GM18499 (cell line): ENCODE data around the gene MTIF3.

Source experiments
- ATAC-seq: cut with Tn5 transposase; IDR thresholded peaks from one replicate; pipeline ENCODE4 v1.9.1; 2021; ENCODE audit warnings: moderate number of reproducible peaks; ENCODE audit not compliant: insufficient read depth, unreplicated experiment

MTIF3 gene

DNA sequence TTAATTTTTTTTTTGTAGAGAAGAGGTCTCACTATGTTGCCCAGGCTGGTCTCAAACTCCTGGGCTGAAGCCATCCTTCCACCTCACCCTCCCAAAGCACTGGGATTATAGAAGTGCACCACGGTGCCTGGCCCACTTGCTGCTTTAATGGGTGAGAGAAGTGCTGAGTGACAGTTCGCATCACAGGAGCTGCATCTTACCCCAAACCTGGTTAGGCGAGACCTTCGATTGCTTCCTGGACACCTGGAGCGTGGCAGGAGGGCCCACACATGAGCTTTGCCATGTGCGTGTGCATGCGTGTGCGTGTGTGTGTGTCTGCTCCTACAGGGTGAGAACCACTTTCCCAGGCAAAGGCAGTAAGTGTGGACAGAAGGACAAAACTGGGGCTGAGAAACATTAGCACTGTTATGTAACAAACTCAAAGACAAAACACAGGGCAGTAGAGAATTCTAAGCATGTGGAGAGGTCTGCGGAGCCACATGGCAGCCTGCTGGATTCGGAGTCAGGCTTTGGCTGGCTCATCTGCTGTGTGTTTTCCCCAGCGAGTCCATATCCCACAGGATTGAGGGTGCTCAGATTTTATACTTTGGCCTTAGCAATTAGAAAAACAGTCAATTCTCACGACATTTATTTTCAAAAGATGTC is 11.7 kb upstream of the MTIF3 start:
- no peak for ATAC-seq

DNA sequence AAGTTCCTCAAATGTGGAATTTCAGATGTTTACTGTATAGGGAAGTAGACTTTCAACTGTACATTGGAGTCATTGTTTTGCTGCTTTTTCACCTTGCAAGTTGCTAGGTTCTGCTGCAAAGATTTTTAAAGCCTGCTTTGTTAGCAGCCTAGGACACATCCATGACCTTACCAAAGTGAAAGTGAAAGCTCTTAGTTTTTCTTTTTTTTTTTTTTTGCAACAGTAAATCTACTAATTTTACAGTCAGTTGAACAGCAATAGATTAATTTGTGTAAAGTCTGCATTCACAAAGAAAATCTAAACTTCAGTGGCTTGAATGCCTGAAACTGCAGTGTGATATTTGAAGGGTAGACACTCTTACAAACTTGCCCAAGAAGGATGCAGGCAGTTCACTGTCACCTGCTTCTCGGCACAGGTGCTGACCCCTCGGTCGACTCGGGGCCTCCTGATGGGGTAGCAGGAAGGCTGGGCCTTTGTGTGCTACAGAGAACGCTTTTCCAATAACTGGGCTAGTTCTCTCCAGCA is 5.0 kb upstream of the MTIF3 start:
- no peak for ATAC-seq

DNA sequence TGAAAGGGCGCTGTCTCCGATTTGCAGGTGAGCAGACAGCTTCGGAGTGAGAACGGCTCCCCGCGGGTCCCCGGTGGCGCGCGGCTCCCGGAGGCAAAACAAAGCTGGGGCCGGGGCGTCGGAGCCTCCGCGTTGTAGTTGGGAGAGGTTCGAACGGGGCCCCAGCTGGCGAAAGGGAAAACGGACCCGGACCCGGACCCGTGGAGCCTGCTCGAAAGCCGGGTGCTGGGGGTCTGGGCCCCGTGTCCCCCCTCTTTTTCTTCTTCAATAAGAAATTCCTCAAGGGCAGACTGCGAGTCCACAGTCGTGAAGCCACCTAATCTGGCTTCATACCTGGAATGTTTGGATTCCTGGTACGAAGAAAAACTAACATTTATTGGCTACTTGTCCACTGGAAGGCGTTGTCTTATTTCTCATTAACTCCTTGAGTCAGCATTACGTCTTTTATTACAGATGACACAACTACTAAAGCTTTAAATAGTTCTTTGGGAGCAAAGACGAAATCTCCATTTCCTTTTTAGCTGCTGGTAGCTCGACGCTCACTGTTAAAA is 632 bp upstream of the MTIF3 start:
- ATAC-seq, result no peak

DNA sequence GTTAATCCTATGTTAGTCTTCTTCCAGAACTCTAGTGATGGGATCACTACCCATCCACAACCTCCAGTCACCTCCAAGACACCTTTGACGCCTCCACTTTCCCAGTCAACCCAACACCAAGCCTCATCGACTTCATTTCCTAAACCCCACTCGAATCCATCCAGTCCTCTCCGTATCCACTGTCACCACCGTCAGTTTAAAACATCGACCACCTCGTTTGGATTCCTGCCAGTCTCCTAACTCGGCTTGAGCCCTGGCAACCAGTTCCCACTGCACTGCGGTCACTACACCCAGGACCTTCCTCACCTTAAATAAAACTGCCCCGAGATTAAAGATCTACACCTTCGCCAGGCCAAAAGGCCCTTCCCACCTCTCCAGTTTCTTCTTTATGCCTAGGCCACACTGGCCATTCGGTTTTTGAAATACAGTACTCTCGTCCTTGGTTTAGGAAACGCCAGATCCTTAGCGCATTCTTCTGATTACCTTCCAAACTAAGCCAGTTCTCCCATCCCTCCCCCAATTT is 1.2 kb downstream of the MTIF3 start:
- ATAC-seq, result no peak

DNA sequence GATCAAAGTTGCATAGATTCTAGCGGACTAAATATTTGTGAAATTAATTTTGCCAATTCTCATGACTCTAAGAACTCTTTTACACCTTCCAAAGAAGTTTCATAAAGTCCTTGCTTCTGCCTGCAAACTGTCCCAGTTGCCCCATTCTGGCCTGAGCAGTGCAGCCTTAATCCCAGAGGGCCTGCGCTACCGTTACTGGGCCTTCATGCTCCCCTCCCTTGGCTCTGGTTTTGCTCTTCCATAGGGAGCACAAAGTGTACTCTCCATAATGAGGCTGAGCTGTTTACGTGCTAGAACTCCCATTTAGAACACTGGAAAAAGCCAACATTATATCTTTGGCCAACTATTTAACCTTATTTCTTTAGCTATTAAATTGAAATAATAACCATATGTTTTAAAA is 2.1 kb downstream of the MTIF3 start:
- ATAC-seq, result no peak

DNA sequence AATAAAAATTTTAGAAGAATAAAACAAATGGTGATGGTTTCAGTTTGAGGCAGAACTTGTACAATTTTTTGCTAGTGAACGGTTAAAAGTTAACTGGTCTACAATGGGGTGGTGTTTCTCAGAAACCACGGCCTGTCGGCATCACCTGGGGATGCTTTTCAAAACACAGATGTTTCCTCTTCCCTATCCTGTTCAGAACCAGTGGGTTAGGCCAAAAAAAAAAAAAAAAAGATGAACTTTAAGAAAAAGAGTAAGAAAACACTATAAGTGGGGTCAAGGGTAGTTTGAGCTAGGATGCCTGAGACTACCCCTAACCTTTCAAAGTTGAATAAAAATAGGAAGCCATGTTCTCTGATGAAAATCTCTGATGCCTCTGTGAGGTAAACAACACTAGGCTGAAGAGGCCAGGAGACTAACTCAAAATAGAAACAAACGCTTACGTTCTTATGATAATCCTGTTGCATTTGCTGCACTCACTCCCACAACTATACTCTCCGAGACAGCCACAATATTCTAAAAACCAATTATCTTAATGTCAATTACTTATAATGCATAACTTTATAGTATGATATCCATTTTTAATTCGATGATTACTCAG is 3.3 kb downstream of the MTIF3 start:
- ATAC-seq, result no peak

DNA sequence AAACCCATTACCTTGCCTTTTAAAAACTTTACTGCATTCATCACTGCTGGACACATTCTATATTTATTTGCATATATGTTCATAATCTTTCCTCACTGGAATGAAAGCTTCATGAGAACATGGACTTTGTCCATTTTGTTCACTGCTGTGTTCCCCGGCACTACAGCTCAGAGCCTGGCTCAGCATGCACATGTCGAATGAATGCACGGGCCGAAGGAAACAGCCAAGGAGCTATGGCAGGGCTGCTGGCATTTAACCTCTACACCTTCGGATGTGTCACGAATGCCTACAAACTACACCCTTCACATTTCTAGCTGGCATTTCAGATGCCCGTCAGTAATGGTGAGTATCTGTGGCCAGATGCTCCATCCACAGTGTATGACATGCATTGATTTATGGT is 7.6 kb downstream of the MTIF3 start:
- ATAC-seq, result no peak

DNA sequence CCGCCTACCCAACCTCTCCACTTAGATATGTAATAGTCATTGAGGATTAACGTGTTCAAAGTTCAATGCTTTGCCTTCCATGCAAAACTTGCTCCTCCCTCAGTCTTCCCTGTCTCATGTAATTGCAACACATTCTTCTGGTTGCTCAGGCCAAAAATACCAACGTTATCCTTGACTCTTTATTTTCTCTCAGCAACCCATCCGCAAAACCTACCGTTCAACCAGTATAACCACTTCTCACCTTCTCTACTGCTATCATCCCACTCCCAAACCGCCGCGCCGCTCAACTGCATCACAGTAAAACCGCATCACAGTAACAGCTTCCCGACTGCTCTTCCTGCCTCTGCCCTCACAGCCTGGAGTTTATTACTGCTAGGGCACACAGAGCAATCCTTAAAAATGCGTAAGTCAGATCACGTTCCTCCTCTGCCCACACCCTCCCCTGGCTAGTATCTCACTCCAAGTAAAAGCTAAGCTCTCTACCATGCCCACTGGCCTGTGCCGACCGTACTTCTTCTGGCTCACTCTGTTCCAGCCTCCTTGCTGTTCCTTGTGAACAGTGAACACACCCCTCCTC is 8.2 kb downstream of the MTIF3 start:
- no peak for ATAC-seq

DNA sequence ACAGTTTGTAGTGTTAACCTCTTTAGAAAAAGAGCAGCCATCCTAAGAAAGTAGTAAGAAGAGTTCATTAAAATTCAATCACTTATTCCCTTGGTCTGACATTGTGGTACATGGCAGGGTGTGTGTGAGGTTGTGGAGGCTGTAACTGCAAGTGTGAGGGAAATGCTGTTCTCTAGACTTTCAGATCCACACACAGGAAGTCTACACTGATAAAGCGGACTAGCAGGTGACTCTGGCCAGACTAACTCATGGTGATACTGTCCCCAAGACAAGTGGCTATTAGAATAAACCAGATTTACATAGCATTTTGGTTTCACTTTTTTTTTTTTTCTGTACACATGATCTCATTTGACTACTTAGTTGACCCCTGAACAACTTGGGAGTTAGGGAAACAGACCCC is 10.0 kb downstream of the MTIF3 start:
- no peak for ATAC-seq

DNA sequence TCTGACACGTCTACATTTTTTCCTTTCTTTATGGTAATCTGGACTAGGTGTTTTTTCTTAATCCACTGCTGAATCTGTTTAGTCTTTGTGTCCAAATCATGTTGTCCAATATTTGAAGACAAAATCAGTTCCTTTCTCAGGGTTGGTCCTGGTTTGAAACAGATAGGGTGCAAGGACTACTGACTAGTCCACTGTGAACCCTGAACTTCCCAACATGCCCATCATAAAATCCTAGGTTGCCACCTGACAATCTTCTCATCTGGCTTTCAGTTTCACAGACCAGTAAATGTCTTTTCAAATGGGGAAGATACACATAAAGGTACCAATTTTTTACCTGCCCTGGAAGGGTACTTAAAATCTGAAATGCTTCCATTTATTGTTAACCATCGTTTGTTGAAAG is 13.2 kb downstream of the MTIF3 start:
- ATAC-seq, result no peak

DNA sequence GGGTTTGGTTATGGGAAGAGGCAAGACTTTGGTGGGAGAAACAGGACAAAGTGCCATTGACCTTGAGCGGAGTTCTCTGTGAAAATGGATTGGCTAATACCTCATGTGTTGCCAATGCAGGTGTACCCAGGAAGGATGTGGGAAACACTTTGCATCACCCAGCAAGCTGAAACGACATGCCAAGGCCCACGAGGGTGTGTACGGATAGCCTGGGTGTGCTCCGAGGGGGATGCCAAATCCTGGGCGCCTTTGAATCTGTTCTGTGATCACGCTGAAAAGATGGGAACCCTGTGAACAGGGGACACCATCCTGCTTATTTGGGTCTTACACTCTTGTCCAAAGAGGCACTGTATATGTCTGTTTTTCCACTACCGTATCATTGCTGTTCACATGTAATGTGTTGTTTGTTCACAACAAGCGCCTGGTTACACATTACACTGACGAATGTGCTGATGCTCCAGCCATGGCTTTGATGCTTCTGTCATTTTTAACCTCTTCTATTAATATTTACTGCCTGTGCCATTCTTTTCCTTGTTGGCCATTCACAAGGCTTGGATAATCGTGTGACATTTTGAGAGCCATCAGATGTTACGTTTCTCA is 17.7 kb downstream of the MTIF3 start:
- ATAC-seq, result no peak

DNA sequence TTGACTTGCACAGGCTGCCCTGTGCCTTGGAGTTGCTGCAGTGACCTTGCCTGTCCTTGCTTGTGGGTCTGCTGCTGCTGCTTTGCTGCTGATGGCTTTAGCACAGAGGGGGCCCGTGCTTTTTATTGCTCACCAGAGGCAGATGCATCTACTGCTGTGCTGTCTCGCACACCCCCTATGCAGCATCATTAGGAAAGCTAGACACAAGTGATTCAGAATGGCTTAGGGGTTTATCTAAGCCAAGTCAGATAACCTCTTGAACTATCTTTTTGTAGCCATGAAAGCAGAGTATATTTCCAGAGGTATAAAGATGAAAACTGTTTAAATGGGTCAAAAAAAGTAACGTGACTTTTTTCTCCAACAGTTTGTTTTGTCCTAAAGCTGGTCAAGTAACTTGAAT is 18.2 kb downstream of the MTIF3 start:
- ATAC-seq, result no peak

DNA sequence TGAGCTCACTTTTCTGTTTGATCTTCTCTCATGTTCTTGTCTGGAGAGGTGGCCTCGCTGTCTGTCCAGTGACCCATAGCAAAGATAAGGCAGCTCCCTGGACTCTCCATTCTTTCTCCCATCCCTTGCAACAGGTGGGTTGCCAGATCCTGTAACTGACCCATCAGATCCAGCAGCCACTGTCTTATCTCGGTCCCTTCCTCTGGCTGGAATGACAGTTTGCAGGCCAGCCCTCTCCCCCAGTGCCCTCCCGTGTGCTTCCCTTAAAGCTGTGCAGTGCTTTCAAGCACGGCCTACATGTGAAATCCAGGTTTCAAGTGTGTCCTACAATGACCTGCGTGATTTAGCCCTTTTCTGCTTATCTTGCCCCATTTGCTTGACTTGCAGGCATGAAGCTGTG is 22.2 kb downstream of the MTIF3 start:
- ATAC-seq, result no peak

DNA sequence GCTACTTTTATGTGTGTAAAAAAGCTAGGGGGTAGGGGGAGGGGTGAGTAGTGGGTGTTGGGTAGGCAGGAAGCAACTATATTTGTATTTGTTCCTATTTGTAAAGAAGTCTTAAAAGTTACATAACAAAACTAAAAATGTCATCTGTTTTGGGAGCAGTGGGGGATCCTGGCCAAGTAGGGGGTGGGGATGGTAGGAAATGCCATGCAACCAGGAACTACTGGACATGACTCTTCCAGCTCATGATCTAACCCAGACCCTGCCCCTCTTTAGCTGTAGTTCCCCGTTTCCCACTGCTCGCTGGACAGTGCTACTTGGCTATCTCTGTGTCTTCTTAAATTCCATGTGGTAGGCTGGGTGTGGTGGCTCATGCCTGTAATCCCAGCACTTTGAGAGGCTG is 22.7 kb downstream of the MTIF3 start:
- ATAC-seq, result no peak

DNA sequence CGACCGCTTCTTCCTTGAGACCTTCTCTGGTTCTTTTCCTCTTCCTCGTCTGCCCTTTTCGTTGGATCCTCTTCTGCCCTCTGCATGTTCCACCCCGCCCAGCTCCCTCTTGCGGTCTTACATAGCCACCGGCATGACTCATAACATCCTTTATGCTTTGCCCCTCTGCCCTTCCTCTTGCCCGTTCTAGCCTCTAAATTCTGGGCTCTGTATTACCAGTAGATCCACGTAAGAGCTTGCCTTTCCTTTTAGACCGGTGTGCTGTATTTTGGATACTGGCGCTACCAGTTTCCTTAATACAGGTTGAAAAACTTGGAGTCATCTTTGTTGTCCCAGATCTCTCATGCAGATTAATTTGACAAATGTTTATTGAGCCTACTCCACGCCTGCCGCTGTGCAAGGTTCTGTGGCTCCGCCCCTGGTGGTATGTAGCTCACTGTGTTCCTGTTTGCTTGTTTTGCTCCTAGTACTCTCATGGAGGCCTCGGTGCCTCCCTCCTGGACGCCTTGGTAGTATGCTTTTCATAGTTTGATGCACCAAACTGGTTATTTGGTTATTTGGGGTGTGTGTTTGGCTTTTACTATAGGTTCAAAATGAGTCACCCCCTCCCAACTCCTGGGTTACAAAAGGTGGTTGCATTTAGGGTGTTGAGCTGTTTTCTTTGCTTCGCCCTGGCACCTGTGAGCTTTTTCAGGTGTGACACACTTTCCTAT is 24.3 kb downstream of the MTIF3 start:
- peak; percentile 49 for ATAC-seq

DNA sequence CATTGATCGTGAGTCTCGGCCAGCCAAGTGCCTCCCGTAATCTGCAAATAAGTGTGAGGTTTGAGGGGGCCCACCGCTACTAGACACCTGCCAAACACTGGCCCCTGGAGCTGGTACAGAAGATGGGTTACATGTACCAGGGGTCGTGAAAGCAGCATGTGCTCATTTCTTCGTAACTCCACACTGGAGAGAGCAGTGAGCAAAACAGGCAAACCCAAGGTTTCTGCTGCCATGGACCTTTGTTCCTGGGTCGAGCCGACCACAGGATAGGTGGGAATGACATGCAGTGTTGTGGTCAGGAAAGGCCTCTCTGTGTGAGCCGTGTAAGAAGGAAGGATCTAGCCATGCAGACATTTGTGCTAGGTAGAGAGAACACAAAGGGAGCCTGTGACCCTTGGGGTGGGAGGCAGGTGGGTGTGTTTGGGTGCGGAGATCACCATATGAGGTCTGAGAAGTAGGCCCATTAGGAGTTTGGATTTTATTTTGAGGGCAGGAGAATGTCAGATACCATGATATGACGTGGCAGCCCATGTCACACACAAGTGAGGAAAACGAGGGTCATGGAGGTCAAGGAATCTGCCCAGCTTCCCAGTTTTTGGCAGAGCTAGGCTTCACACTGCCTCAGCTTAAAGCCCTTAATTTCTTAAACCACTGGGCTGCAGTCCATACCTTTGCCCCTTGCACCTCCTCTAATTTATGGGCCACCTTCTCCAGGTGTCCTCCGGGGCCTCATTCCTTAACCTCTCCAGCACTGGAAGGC is 25.0 kb downstream of the MTIF3 start:
- ATAC-seq, result no peak

DNA sequence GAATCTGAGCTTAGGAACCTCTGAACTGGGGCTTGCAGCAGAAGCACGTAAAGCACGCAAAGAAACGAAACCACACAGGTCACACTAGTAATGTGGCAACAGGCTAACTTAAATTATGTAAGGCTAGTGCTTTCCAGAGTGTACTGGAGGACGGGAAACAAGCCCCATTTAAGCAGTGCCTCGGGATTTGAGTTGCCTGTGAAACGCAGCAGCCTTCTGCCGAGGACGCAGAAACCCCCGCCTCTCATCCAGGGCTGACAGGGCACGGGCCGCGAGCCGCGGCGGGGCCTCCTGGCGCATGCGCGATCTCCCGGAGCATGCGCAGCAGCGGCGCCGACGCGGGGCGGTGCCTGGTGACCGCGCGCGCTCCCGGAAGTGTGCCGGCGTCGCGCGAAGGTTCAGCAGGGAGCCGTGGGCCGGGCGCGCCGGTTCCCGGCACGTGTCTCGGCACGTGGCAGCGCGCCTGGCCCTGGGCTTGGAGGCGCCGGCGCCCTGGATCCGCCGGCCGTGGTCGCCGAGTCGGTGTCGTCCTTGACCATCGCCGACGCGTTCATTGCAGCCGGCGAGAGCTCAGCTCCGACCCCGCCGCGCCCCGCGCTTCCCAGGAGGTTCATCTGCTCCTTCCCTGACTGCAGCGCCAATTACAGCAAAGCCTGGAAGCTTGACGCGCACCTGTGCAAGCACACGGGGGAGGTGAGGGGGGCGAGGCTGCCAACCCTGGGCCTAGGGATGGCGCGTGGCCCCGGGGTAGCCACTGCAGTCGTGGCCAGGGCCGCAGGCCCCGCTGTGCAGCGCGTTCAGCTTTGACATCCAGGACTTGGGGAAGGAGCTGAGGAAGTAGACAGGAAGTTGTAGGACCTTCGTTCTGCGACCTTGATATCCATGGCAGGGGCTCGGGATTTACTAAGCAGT is 25.9 kb downstream of the MTIF3 start, which contains the start of gene GTF3A:
GTF3A (plus strand) TSS at position 374 of the 912 bp plus-strand sequence.
- ATAC-seq, result no peak

DNA sequence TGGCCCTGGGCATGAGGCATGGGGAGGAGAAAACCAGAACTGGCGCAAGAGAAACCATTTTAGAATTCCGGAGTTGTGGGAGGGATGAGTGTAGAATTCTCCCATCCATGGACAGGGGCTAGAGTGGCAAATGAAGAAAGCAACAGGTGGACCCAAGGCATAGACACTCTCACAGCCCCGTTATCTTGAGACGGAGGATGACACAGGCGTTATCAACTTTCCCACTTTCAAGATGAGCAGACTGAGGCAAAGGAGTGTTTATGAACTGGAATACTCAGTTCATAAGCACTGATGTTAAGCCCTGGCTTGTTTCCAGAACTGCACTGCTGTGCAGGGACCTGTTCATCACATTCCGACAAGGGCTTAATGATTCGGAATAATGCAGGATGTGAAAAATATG is 27.0 kb downstream of the MTIF3 start:
- no peak for ATAC-seq
